ENCODE results near the gene TRPM4.
"Not testable (repeated sequence)": the region's sequence is repeated elsewhere in the genome, so short reads cannot be mapped to it uniquely, and the experiment has no call there.

TRPM4 gene

DNA sequence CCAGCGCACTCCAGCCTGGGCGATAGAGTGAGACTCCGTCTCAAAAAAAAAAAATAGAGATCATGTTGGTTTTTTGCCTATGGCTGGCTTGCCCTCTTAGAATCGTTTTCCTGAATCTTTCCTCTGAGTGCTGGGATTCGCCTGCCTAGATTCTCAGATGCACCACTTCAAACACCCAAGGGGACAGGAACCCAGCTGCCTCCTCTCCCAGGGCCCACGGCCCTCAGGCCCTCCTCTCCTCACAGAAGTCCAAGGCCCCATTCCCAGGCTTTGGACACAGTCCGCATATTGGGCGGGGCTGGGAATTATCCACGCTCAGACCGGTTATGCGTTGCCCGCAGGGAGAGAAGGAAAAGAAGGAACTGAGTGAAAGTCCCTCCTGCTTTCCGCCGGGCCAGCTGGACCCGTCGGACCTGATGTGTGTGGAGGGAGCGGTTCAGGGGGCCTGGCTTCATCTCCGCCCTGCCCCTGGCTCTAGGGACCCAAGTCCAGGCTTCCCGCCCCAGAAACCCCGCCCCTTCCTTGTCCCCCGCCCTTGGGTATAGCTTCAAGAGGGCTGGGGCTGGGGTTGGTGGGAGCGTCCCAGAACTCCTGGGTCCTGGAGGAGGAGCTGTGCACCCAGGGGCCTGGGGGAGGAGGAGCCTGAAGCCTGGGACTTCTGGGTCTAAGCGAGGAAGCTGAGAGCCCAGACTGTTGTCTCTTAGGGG is 32.4 kb upstream of the TRPM4 start:
- Histone ChIP-seq H3K4ac (ENCODE audit: low read depth, low read length) (peak overlapping the region; percentile 55), H2BK12ac (ENCODE audit: low read length) (peak overlapping the region; percentile 35), H3K27me3 (ENCODE audit: insufficient read depth, low read length) (peaks cover 3% of the 10 kb centered on the region), H3K36me3 (ENCODE audit: control insufficient read depth in 1 of 2, insufficient read depth in 2 of 2, low read length in 2 of 2) (no peaks in the 10 kb centered on the region), H3K79me2 (ENCODE audit: control insufficient read depth, insufficient read depth, low read length, poor library complexity) (peaks cover 2% of the 10 kb centered on the region), H2BK120ac (ENCODE audit: insufficient read depth, low read length, poor library complexity) (peak overlapping the region; percentile 65), H3K23ac (ENCODE audit: low read length) (no peak overlapping the region), H4K8ac (ENCODE audit: low read depth, low read length) (peak overlapping the region; percentile 83), H3K4me1 (ENCODE audit: control insufficient read depth in 1 of 2, insufficient read depth in 2 of 2, low read length in 2 of 2) (peaks cover 9 to 16% of the 10 kb centered on the region in 2 experiments), H3K27ac (ENCODE audit: low read depth, low read length) (peak overlapping the region; percentile 55), H3K9ac (ENCODE audit: low read length) (no peak overlapping the region), H4K12ac (ENCODE audit: low read depth, low read length) (peak overlapping the region; percentile 64), H3K9me3 (ENCODE audit: insufficient read depth, low read depth, low read length) (peaks cover 6% of the 10 kb centered on the region), H3K14ac (ENCODE audit: low read length) (peak overlapping the region; percentile 69), H2BK5ac (ENCODE audit: low read depth, low read length, poor library complexity) (peak overlapping the region; percentile 43), H2AK5ac (ENCODE audit: low read length) (no peak overlapping the region), H3K4me2 (ENCODE audit: low read length) (peak overlapping the region; percentile 60), H3K18ac (ENCODE audit: low read length) (peak overlapping the region; percentile 48), H4K91ac (ENCODE audit: low read depth, low read length) (peak overlapping the region; percentile 58), H3K4me3 (ENCODE audit: low read depth, low read length) (no peak overlapping the region), H2AFZ (ENCODE audit: insufficient read depth, low read length, poor library complexity) (peak overlapping the region; percentile 71), H3K79me1 (ENCODE audit: low read length) (peaks cover 3% of the 10 kb centered on the region)
- no CpG with 5 or more reads among the region's 23 CpGs for WGBS (ENCODE audit: extremely low coverage, insufficient coverage, insufficient read length)
- peak; percentile 68 to 89 for DNase-seq

DNA sequence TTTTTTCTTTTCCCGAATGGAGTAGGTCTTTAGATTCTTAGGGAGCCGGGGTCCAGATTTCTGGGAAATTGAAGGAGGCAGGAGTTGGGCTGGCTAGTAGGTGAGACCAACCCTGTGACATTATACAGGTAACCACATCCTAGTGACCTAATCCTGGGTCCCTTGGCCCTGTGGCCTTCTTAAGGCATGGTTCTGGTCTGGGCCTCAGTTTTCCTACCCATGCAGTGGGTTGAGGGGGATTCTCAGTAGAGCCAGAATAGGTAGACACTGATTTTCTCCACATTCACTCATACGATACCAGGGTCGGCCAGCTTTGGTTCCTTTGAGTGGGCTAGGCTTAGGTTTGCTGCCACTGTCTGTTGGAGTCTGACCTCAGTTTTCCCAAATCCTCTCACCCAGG is 31.0 kb upstream of the TRPM4 start:
- no peak overlapping the region for H3K9ac ChIP-seq (ENCODE audit: low read length)
- peaks cover 9% of the 10 kb centered on the region for H3K9me3 ChIP-seq (ENCODE audit: insufficient read depth, low read depth, low read length)
- no peak overlapping the region for H3K4ac ChIP-seq (ENCODE audit: low read depth, low read length)
- H3K79me1 ChIP-seq (ENCODE audit: low read length) = peaks cover 3% of the 10 kb centered on the region
- peaks cover 9 to 16% of the 10 kb centered on the region in 2 experiments for H3K4me1 ChIP-seq (ENCODE audit: control insufficient read depth in 1 of 2, insufficient read depth in 2 of 2, low read length in 2 of 2)
- H4K91ac ChIP-seq (ENCODE audit: low read depth, low read length) = no peak overlapping the region
- no peaks in the 10 kb centered on the region for H3K27me3 ChIP-seq (ENCODE audit: insufficient read depth, low read length)
- DNase-seq = no peak
- no peak overlapping the region for H2BK5ac ChIP-seq (ENCODE audit: low read depth, low read length, poor library complexity)
- no peak overlapping the region for H3K4me3 ChIP-seq (ENCODE audit: low read depth, low read length)
- no peak overlapping the region for H3K14ac ChIP-seq (ENCODE audit: low read length)
- H4K12ac ChIP-seq (ENCODE audit: low read depth, low read length) = no peak overlapping the region
- no peak overlapping the region for H4K8ac ChIP-seq (ENCODE audit: low read depth, low read length)
- no peak overlapping the region for H2AFZ ChIP-seq (ENCODE audit: insufficient read depth, low read length, poor library complexity)
- no CpG with 5 or more reads among the region's 4 CpGs for WGBS (ENCODE audit: extremely low coverage, insufficient coverage, insufficient read length)
- peak overlapping the region; percentile 39 for H2BK12ac ChIP-seq (ENCODE audit: low read length)
- H3K4me2 ChIP-seq (ENCODE audit: low read length) = no peak overlapping the region
- H3K79me2 ChIP-seq (ENCODE audit: control insufficient read depth, insufficient read depth, low read length, poor library complexity) = peaks cover 2% of the 10 kb centered on the region
- H3K18ac ChIP-seq (ENCODE audit: low read length) = no peak overlapping the region
- no peak overlapping the region for H3K23ac ChIP-seq (ENCODE audit: low read length)
- H3K27ac ChIP-seq (ENCODE audit: low read depth, low read length) = no peak overlapping the region
- peak overlapping the region; percentile 40 for H2AK5ac ChIP-seq (ENCODE audit: low read length)
- no peaks in the 10 kb centered on the region for H3K36me3 ChIP-seq (ENCODE audit: control insufficient read depth in 1 of 2, insufficient read depth in 2 of 2, low read length in 2 of 2)
- no peak overlapping the region for H2BK120ac ChIP-seq (ENCODE audit: insufficient read depth, low read length, poor library complexity)

DNA sequence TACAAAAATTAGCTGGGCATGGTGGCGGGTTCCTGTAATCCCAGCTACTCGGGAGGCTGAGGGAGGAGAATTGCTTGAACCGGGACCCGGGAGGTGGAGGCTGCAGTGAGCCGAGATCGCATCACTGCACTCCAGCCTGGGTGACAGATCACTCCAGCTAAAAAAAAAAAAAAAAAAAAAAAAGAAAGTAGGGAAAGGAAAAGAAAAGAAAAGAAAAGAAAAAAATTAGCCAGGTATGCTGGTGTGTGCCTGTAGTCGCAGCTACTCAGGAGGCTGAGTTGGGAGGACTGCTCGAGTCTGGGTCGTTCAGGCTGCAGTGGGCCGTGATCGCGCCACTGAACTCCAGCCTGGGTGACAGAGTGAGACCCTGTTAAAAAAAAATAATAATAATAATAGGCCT is 30.4 kb upstream of the TRPM4 start:
- H3K4me1 ChIP-seq (ENCODE audit: control insufficient read depth in 1 of 2, insufficient read depth in 2 of 2, low read length in 2 of 2) = peaks cover 9 to 16% of the 10 kb centered on the region in 2 experiments

DNA sequence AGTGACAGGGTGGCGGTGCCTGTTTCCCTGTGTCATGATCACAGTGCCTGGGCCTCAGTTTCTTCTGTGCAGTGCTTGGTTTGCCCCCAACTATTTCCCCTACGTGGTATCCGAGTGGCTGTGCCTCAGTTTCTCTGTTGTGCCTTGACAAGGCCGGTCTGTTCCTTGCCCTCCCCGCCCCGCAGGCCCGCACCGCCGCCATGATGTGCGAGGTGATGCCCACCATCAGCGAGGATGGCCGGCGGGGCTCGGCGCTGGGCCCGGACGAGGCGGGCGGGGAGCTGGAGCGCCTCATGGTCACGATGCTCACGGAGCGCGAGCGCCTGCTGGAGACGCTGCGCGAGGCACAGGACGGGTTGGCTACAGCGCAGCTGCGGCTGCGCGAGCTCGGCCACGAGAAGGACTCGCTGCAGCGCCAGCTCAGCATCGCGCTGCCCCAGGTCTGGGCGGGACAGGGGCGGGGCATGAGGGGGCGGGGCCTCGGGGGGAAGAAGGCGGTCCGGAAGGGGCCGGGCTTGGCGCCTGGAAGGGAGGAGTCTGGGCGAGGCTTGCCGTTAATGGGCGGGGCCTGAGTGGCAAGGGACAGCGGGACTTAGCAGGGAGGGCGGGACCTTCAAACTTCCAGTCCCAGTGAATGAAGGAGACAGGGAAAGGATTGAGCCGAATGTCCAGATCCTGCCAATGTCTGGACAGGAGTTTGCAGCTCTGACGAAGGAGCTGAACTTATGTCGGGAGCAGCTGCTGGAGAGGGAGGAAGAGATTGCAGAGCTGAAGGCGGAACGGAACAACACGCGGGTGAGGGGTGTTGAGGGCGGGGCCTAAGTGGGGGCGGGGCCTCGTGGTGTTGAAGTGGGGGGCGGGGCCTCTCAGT is 29.7 kb upstream of the TRPM4 start:
- no peak overlapping the region for H3K9ac ChIP-seq (ENCODE audit: low read length)
- H4K91ac ChIP-seq (ENCODE audit: low read depth, low read length) = peak overlapping the region; percentile 27
- H4K8ac ChIP-seq (ENCODE audit: low read depth, low read length) = peak overlapping the region; percentile 80
- peak overlapping the region; percentile 63 for H3K4me3 ChIP-seq (ENCODE audit: low read depth, low read length)
- peak overlapping the region; percentile 23 for H3K14ac ChIP-seq (ENCODE audit: low read length)
- peaks cover 9 to 16% of the 10 kb centered on the region in 2 experiments for H3K4me1 ChIP-seq (ENCODE audit: control insufficient read depth in 1 of 2, insufficient read depth in 2 of 2, low read length in 2 of 2)
- no peak overlapping the region for H2BK12ac ChIP-seq (ENCODE audit: low read length)
- DNase-seq = peak; percentile 96 to 99
- no peak overlapping the region for H3K4ac ChIP-seq (ENCODE audit: low read depth, low read length)
- H4K12ac ChIP-seq (ENCODE audit: low read depth, low read length) = peak overlapping the region; percentile 26
- peak overlapping the region; percentile 70 for H2AFZ ChIP-seq (ENCODE audit: insufficient read depth, low read length, poor library complexity)
- no CpG with 5 or more reads among the region's 63 CpGs for WGBS (ENCODE audit: extremely low coverage, insufficient coverage, insufficient read length)
- no peak overlapping the region for H3K27ac ChIP-seq (ENCODE audit: low read depth, low read length)
- H3K79me1 ChIP-seq (ENCODE audit: low read length) = peaks cover 3% of the 10 kb centered on the region
- no peaks in the 10 kb centered on the region for H3K27me3 ChIP-seq (ENCODE audit: insufficient read depth, low read length)
- H2BK120ac ChIP-seq (ENCODE audit: insufficient read depth, low read length, poor library complexity) = peak overlapping the region; percentile 9
- no peak overlapping the region for H3K23ac ChIP-seq (ENCODE audit: low read length)
- no peak overlapping the region for H2BK5ac ChIP-seq (ENCODE audit: low read depth, low read length, poor library complexity)
- no peak overlapping the region for H3K18ac ChIP-seq (ENCODE audit: low read length)
- H3K4me2 ChIP-seq (ENCODE audit: low read length) = peak overlapping the region; percentile 58
- H3K9me3 ChIP-seq (ENCODE audit: insufficient read depth, low read depth, low read length) = peaks cover 9% of the 10 kb centered on the region
- H3K36me3 ChIP-seq (ENCODE audit: control insufficient read depth in 1 of 2, insufficient read depth in 2 of 2, low read length in 2 of 2) = no peaks in the 10 kb centered on the region
- peaks cover 2% of the 10 kb centered on the region for H3K79me2 ChIP-seq (ENCODE audit: control insufficient read depth, insufficient read depth, low read length, poor library complexity)
- no peak overlapping the region for H2AK5ac ChIP-seq (ENCODE audit: low read length)

More for the DNA sequence above, 30.4 kb upstream of the TRPM4 start:
- H4K8ac ChIP-seq (ENCODE audit: low read depth, low read length); H3K27me3 ChIP-seq (ENCODE audit: insufficient read depth, low read length); H3K4ac ChIP-seq (ENCODE audit: low read depth, low read length); H3K9ac ChIP-seq (ENCODE audit: low read length); H3K18ac ChIP-seq (ENCODE audit: low read length); H2AFZ ChIP-seq (ENCODE audit: insufficient read depth, low read length, poor library complexity); H3K27ac ChIP-seq (ENCODE audit: low read depth, low read length); H2BK12ac ChIP-seq (ENCODE audit: low read length); H3K9me3 ChIP-seq (ENCODE audit: insufficient read depth, low read depth, low read length); H2AK5ac ChIP-seq (ENCODE audit: low read length); H2BK5ac ChIP-seq (ENCODE audit: low read depth, low read length, poor library complexity); H3K23ac ChIP-seq (ENCODE audit: low read length); H3K4me3 ChIP-seq (ENCODE audit: low read depth, low read length); H2BK120ac ChIP-seq (ENCODE audit: insufficient read depth, low read length, poor library complexity); H3K4me2 ChIP-seq (ENCODE audit: low read length); H3K79me1 ChIP-seq (ENCODE audit: low read length); H4K12ac ChIP-seq (ENCODE audit: low read depth, low read length); H3K36me3 ChIP-seq (ENCODE audit: control insufficient read depth in 1 of 2, insufficient read depth in 2 of 2, low read length in 2 of 2); H4K91ac ChIP-seq (ENCODE audit: low read depth, low read length); DNase-seq; H3K14ac ChIP-seq (ENCODE audit: low read length); H3K79me2 ChIP-seq (ENCODE audit: control insufficient read depth, insufficient read depth, low read length, poor library complexity): not testable (repeated sequence)
- WGBS (ENCODE audit: extremely low coverage, insufficient coverage, insufficient read length) = no CpG with 5 or more reads among the region's 12 CpGs

All from trophoblast cell (in vitro differentiated cells and primary cell).